Measurements from ENCODE around the gene UGT2B10. TPM values are rescaled to one million over a fixed set of nuclear protein-coding genes. Genes with fewer than 3 reads are reported as not detected.

Gene UGT2B10
- total and polyA plus RNA-seq, 2 of the 4 experiments (the other 2 are of a cell fraction) = not detected

DNA sequence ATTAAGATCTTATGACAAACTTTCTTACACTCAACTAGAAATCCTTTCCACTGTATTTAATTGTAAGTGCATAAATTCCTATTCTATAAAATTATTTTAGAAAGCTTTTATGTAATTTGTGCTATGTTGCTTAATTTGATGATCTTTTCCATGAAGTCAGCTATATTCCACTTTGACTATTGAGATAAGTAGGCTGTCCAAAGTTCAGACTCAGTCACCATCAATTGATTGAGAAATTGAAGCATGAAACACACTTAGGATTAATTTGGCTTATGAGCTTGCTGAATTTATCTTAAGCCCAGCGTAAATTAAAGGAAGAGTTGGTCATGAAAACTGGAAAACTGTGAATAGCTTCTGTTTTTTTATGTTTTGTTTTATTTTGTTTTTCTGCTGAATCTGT, 18.7 kb upstream of the UGT2B10 start:
- no peak overlapping the region for H3K9ac ChIP-seq (ENCODE audit: low read depth, low read length)
- POLR2A ChIA-PET (ENCODE audit: unreplicated experiment) = no interaction called here
- no peak overlapping the region for H2BK120ac ChIP-seq (ENCODE audit: low read depth, low read length)
- H3K79me1 ChIP-seq (ENCODE audit: low read depth in 1 of 2, low read length in 2 of 2) = no peaks in the 10 kb centered on the region
- DNase-seq = no peak
- CTCF ChIA-PET = no interaction called here
- H2AFZ ChIP-seq (replicated peaks; ENCODE audit: low read length, poor library complexity) = no peak overlapping the region
- intact Hi-C loops (cut with micrococcal nuclease) = loop anchor here (10.0 kb wide), 1 partner anchor 348 kb away; no protein-coding TSS in a partner anchor
- H3K56ac ChIP-seq (ENCODE audit: extremely low read depth, insufficient read depth, low read length) = no peak overlapping the region
- H3K4ac ChIP-seq (ENCODE audit: low read depth, low read length) = no peak overlapping the region
- in situ Hi-C loops (cut with MboI; ENCODE audit: low sequenced_read_pairs) = no loop called here
- no peaks in the 10 kb centered on the region for H3K9me1 ChIP-seq (ENCODE audit: insufficient read depth, low read length)
- no peak for ATAC-seq (ENCODE audit: low read depth)
- no CpG with 5 or more reads among the region's 1 CpG for WGBS, 2 experiments (ENCODE audit: extremely low coverage in 2 of 2, insufficient read length in 1 of 2)
- no TSS peak for BruUV-seq (replicated peaks)
- H3K27ac ChIP-seq (ENCODE audit: insufficient read depth, low read length) = no peak overlapping the region
- no peak overlapping the region for H4K8ac ChIP-seq (ENCODE audit: low read depth in 2 of 2, low read length in 2 of 2)
- H3K4me2 ChIP-seq (ENCODE audit: low read depth, low read length) = no peak overlapping the region
- no peak overlapping the region for H4K91ac ChIP-seq (ENCODE audit: insufficient read depth, low read depth, low read length)
- H2AK9ac ChIP-seq (replicated peaks; ENCODE audit: low read depth, low read length, poor library complexity) = no peak overlapping the region
- no peak overlapping the region for H2AK5ac ChIP-seq (ENCODE audit: low read depth, low read length)
- H3K18ac ChIP-seq (ENCODE audit: low read depth, low read length) = no peak overlapping the region
- H4K5ac ChIP-seq (ENCODE audit: low read depth, low read length) = no peak overlapping the region
- H3K23ac ChIP-seq (ENCODE audit: low read depth, low read length) = no peak overlapping the region
- H2BK15ac ChIP-seq (ENCODE audit: low read depth, low read length) = no peak overlapping the region
- no peaks in the 10 kb centered on the region for H3K27me3 ChIP-seq (ENCODE audit: control insufficient read depth, insufficient read depth, low read length)
- no peaks in the 10 kb centered on the region for H4K20me1 ChIP-seq (ENCODE audit: insufficient read depth, low read length)
- dilution Hi-C loops (cut with HindIII; ENCODE audit: low sequenced_read_pairs, unreplicated experiment) = no loop called here
- no peak overlapping the region for H2BK5ac ChIP-seq (ENCODE audit: low read depth, low read length, poor library complexity, severe bottlenecking)
- no peaks in the 10 kb centered on the region for H3K4me1 ChIP-seq (ENCODE audit: control insufficient read depth, insufficient read depth, low read length)
- TF ChIP-seq MAZ (IDR thresholded peaks at IDR 0.05; ENCODE audit: borderline replicate concordance, low read depth, low read length) (no peak), FOS (IDR thresholded peaks at IDR 0.05; ENCODE audit: low read depth, low read length) (no peak), CHD1 (IDR thresholded peaks at IDR 0.05; ENCODE audit: low read depth, low read length) (no peak), RFX5 (IDR thresholded peaks at IDR 0.05; ENCODE audit: low read depth, low read length) (no peak), BHLHE40 (IDR thresholded peaks at IDR 0.05; ENCODE audit: low read depth, low read length) (no peak), RAD21 (IDR thresholded peaks at IDR 0.05; ENCODE audit: low read length) (no peak), MXI1 (IDR thresholded peaks at IDR 0.05; ENCODE audit: borderline replicate concordance, low read depth, low read length) (no peak), POLR2A (IDR thresholded peaks at IDR 0.05; ENCODE audit: low read depth, low read length) (no peak), NFE2L2 (IDR thresholded peaks at IDR 0.05; ENCODE audit: low read depth, low read length) (no peak)
- TF ChIP-seq, protein P1, sequence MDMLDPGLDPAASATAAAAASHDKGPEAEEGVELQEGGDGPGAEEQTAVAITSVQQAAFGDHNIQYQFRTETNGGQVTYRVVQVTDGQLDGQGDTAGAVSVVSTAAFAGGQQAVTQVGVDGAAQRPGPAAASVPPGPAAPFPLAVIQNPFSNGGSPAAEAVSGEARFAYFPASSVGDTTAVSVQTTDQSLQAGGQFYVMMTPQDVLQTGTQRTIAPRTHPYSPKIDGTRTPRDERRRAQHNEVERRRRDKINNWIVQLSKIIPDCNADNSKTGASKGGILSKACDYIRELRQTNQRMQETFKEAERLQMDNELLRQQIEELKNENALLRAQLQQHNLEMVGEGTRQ (IDR thresholded peaks at IDR 0.05; ENCODE audit: low read depth, low read length) = no peak
- TF ChIP-seq, protein P2, sequence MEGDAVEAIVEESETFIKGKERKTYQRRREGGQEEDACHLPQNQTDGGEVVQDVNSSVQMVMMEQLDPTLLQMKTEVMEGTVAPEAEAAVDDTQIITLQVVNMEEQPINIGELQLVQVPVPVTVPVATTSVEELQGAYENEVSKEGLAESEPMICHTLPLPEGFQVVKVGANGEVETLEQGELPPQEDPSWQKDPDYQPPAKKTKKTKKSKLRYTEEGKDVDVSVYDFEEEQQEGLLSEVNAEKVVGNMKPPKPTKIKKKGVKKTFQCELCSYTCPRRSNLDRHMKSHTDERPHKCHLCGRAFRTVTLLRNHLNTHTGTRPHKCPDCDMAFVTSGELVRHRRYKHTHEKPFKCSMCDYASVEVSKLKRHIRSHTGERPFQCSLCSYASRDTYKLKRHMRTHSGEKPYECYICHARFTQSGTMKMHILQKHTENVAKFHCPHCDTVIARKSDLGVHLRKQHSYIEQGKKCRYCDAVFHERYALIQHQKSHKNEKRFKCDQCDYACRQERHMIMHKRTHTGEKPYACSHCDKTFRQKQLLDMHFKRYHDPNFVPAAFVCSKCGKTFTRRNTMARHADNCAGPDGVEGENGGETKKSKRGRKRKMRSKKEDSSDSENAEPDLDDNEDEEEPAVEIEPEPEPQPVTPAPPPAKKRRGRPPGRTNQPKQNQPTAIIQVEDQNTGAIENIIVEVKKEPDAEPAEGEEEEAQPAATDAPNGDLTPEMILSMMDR (conservative IDR thresholded peaks at IDR 0.05; ENCODE audit: low read depth, low read length) = no peak
- no peak overlapping the region for H3K4me3 ChIP-seq (ENCODE audit: insufficient read depth, low read depth, low read length)
- no peaks in the 10 kb centered on the region for H3K36me3 ChIP-seq (ENCODE audit: control insufficient read depth, insufficient read depth, low read length)
- no peak overlapping the region for H2BK20ac ChIP-seq (ENCODE audit: low read depth, low read length)
- H3K14ac ChIP-seq (replicated peaks; ENCODE audit: low read depth, low read length) = no peak overlapping the region
- no peaks in the 10 kb centered on the region for H3K9me3 ChIP-seq (ENCODE audit: control insufficient read depth, insufficient read depth, low read length)

Data from IMR-90 (cell line).